GM11168 (cell line): ENCODE results near the gene CCDC180.

Source experiments
- in situ Hi-C: fragments of 300-500 bp; cut with MboI; formaldehyde crosslinking; loops from one replicate; pipeline ENCODE4 v1.12.0; 2022; ENCODE audit warnings: low sequenced_read_pairs; ENCODE audit not compliant: unreplicated experiment

Gene CCDC180

DNA sequence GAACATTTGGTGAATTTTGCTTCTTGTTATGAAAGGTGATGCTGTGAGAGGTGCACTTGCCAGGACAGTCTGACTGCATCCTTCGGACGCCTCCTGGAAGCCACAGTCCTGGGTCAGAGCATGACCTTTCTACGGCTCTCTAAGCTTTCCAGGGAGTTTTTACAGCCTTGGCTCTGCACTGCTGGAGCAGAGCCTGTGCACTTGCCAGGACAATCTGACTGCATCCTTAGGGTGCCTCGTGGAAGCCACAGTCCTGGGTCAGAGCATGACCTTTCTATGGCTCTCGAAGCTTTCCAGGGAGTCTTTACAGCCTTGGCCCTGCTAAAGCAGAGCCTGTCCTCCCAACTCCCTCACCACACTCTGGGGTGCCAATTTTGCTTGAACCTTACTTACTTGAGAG, 49.6 kb downstream of the CCDC180 start:
- in situ Hi-C loops: no loop called here
